K562 (cell line): ENCODE measurements around the gene IL2RG. TPM values are rescaled to one million over a fixed set of nuclear protein-coding genes. Genes with fewer than 3 reads are reported as not detected.

Source experiments
- ATAC-seq: fragments of 200-7000 bp; cut with Tn5 transposase; 3 replicates; pipeline ENCODE4 v1.9.1; 2020; ENCODE audit warnings: moderate library complexity
- BruUV-seq: library from RNA; stranded (reverse); fragments of 400-500 nt; replicated peaks from 2 replicates; lab custom pipeline; 2021; lab: Mats Ljungman, UMichigan
- CTCF ChIA-PET: fragments of 300-600 bp; formaldehyde crosslinking; extraction: SDS; loops from one replicate; lab custom pipeline; 2021; ENCODE audit warnings: low intra/inter-chr PET ratio; lab: Yijun Ruan, JAX
- POLR2A ChIA-PET: fragments of 300-600, 350-650 bp; sonication (Branson Sonifier 250); formaldehyde crosslinking; extraction: SDS; loops from one replicate; lab custom pipeline; 2021; ENCODE audit warnings: antibody characterized with exemption, inconsistent platforms; lab: Yijun Ruan, JAX
- DNase-seq, 4 experiments: peaks; one replicate each; pipeline versions ENCODE4 v3.0.0 to v3.0.0-alpha.2; 2011 to 2018; ENCODE audit warnings: low spot score in 3 of 4, mixed read lengths in 3 of 4; ENCODE audit errors: extremely low read depth in 1 of 4
- FAIRE-seq: peaks from 2 replicates; lab custom pipeline; 2011; peaks lifted over from hg19 to GRCh38; lab: Jason Lieb, UNC
- H2AFZ ChIP-seq: 2 replicates; pipeline ENCODE4 v1.6.0; 2011; ENCODE audit warnings: low read depth, low read length, control low read depth, inconsistent platforms
- H3K27ac ChIP-seq: fragments of 200-600 bp; 3 replicates; pipeline ENCODE4 v1.8.0; 2011; ENCODE audit warnings: low read depth, mild to moderate bottlenecking, control low read depth, inconsistent platforms, low read length, moderate library complexity, mixed read lengths; ENCODE audit errors: extremely low read depth
- H3K27me3 ChIP-seq, 2 experiments: fragments of 300-600 bp in 1 of 2; 2 replicates in 1 of 2; 3 replicates in 1 of 2; pipeline versions ENCODE4 v1.6.0 to v1.8.0; 2011; ENCODE audit warnings: inconsistent platforms in 2 of 2, low read length in 2 of 2, mild to moderate bottlenecking in 1 of 2, mixed read lengths in 1 of 2, moderate library complexity in 1 of 2; ENCODE audit not compliant: control insufficient read depth in 2 of 2, insufficient read depth in 2 of 2
- H3K36me3 ChIP-seq: fragments of 300-600 bp; 3 replicates; pipeline ENCODE4 v1.8.0; 2011; ENCODE audit warnings: mild to moderate bottlenecking, low read length, inconsistent platforms; ENCODE audit not compliant: control insufficient read depth, insufficient read depth
- H3K4me1 ChIP-seq, 2 experiments: fragments of 200-600 bp in 1 of 2; replicated peaks in 1 of 2; 2 replicates in 1 of 2; 3 replicates in 1 of 2; pipeline versions ENCODE4 v1.5.1 to v1.8.0; 2011; ENCODE audit warnings: inconsistent platforms in 2 of 2, low read length in 2 of 2, mild to moderate bottlenecking in 1 of 2, mixed read lengths in 1 of 2, moderate library complexity in 1 of 2; ENCODE audit not compliant: control insufficient read depth in 2 of 2, insufficient read depth in 2 of 2
- H3K4me2 ChIP-seq: 2 replicates; pipeline ENCODE4 v1.6.1; 2011; ENCODE audit warnings: low read length, control low read depth, inconsistent platforms, mixed read lengths; ENCODE audit not compliant: insufficient read depth
- H3K4me3 ChIP-seq: fragments of 200-600 bp; sonication (generic), shearing (Covaris generic); 2 replicates; pipeline ENCODE4 v1.5.1; 2016; ENCODE audit warnings: control low read depth, inconsistent platforms
- H3K79me2 ChIP-seq: fragments of 200-600 bp; 3 replicates; pipeline ENCODE4 v1.8.0; 2011; ENCODE audit warnings: low read length, inconsistent platforms; ENCODE audit not compliant: control insufficient read depth, insufficient read depth
- H3K9ac ChIP-seq, 2 experiments: 2 replicates each; pipeline versions ENCODE4 v1.6.0 to v1.6.1; 2011; ENCODE audit warnings: low read depth in 2 of 2, low read length in 2 of 2, control low read depth in 1 of 2, inconsistent platforms in 1 of 2, mild to moderate bottlenecking in 1 of 2, mixed read lengths in 1 of 2; ENCODE audit not compliant: insufficient read depth in 1 of 2
- H3K9me1 ChIP-seq: one replicate; pipeline ENCODE4 v1.6.0; 2011; ENCODE audit warnings: inconsistent platforms, mild to moderate bottlenecking, low read length, moderate library complexity; ENCODE audit not compliant: control insufficient read depth, insufficient read depth
- H3K9me3 ChIP-seq: replicated peaks from 2 replicates; pipeline ENCODE4 v1.5.1; 2011; ENCODE audit warnings: low read depth, low read length, inconsistent platforms; ENCODE audit not compliant: control insufficient read depth, insufficient read depth
- H4K20me1 ChIP-seq: replicated peaks from 2 replicates; pipeline ENCODE4 v1.6.1; 2011; ENCODE audit warnings: low read length, inconsistent platforms, mixed read lengths; ENCODE audit not compliant: control insufficient read depth, insufficient read depth
- CREM ChIP-seq: IDR thresholded peaks from 2 replicates; pipeline ENCODE4 v1.6.1; 2014; ENCODE audit warnings: antibody characterized with exemption, low read depth
- EP400 ChIP-seq: fragments of 450-650 bp; IDR thresholded peaks from 2 replicates; pipeline ENCODE4 v1.6.1; 2017; ENCODE audit warnings: antibody characterized with exemption, mild to moderate bottlenecking, moderate library complexity
- GATAD2A ChIP-seq: fragments of 450-650 bp; IDR thresholded peaks from 2 replicates; pipeline ENCODE4 v1.6.1; 2017
- HMG20B ChIP-seq: fragments of 250-450 bp; sonication (Bioruptor Pico); IDR thresholded peaks from 2 replicates; pipeline ENCODE4 v1.5.0; 2021; ENCODE audit warnings: mild to moderate bottlenecking
- KDM1A ChIP-seq, 2 experiments: fragments of 450-650 bp; IDR thresholded peaks; 2 replicates each; pipeline ENCODE4 v1.6.1; 2016; ENCODE audit warnings: mild to moderate bottlenecking in 2 of 2
- MAFG ChIP-seq: fragments of 450-650 bp; conservative IDR thresholded peaks from 2 replicates; pipeline ENCODE4 v1.6.1; 2016; ENCODE audit warnings: missing genetic modification characterization, missing compliant biosample characterization
- PML ChIP-seq: IDR thresholded peaks from 2 replicates; pipeline ENCODE4 v1.6.1; 2012; ENCODE audit warnings: low read length, inconsistent platforms
- POLR2B ChIP-seq: fragments of 450-650 bp; IDR thresholded peaks from 2 replicates; pipeline ENCODE4 v1.6.1; 2018; ENCODE audit warnings: low read depth; ENCODE audit not compliant: partially characterized antibody
- TCF7 ChIP-seq: sonication (generic); IDR thresholded peaks from 2 replicates; pipeline ENCODE4 v1.6.1; 2016; ENCODE audit warnings: antibody characterized with exemption, borderline replicate concordance
- VEZF1 ChIP-seq: fragments of 200-800 bp; sonication (Bioruptor generic); IDR thresholded peaks from 2 replicates; pipeline ENCODE4 v1.6.1; 2017; ENCODE audit warnings: missing genetic modification characterization, missing compliant biosample characterization
- ZBTB1 ChIP-seq: sonication (generic); formaldehyde crosslinking; IDR thresholded peaks from 2 replicates; pipeline ENCODE4 v1.8.1; 2023; ENCODE audit warnings: missing genetic modification reagents, low read depth, mild to moderate bottlenecking, borderline replicate concordance
- ZBTB33 ChIP-seq: sonication (generic); formaldehyde crosslinking; IDR thresholded peaks from 2 replicates; pipeline ENCODE4 v1.8.1; 2023; ENCODE audit warnings: mild to moderate bottlenecking, missing genetic modification reagents
- WGBS: fragments of 100-300 bp; shearing (Covaris generic); methylation state at CpG from one replicate; pipeline ENCODE4 v1.1.6; 2016; ENCODE audit warnings: low coverage, mixed read lengths; ENCODE audit not compliant: insufficient coverage; ENCODE audit errors: missing lambda C conversion rate; 5-methylcytosine and 5-hydroxymethylcytosine counted together
- in situ Hi-C: fragments of 300-500 bp; cut with MboI; formaldehyde crosslinking; loops from 4 replicates; pipeline ENCODE4 v1.15.0; 2018; ENCODE audit warnings: inconsistent platforms, mixed read lengths
- intact Hi-C: fragments of 100-400 bp; cut with micrococcal nuclease; formaldehyde crosslinking; loops from 2 replicates; pipeline ENCODE4 v1.14.2; 2022
- polyA plus RNA-seq, 8 experiments: library from polyadenylated mRNA; depleted of rRNA in 4 of 8; stranded (reverse) in 5 of 8; unstranded in 3 of 8; fragments of >200 nt; fragmentation: Nextera tagmentation in 2 of 8; fragmentation: Illumina TruSeq in 1 of 8; extraction: Ambion mirVana in 2 of 8; extraction: Trizol in 1 of 8; gene quantifications; 2 replicates each; pipeline versions ENCODE4 v1.2.1 to v1.2.3, GENCODE V29; 2011 to 2014; ENCODE audit warnings: inconsistent platforms in 1 of 8, missing spikeins in 1 of 8
- total RNA-seq, 7 experiments: library from RNA; depleted of rRNA in 6 of 7; stranded (reverse); fragments of >200 nt in 6 of 7; fragmentation: Illumina TruSeq in 2 of 7; extraction: Trizol in 2 of 7; gene quantifications; 2 replicates each; pipeline versions ENCODE4 v1.2.1 to v1.2.3, GENCODE V29; 2011 to 2021; ENCODE audit warnings: low replicate concordance in 1 of 7

The IL2RG gene
- total and polyA plus RNA-seq, 9 of the 15 experiments (the other 6 are each of a cell fraction or from before 2014, with no cell fraction given) = 5.5 to 55.4 (median 19.7) TPM

DNA sequence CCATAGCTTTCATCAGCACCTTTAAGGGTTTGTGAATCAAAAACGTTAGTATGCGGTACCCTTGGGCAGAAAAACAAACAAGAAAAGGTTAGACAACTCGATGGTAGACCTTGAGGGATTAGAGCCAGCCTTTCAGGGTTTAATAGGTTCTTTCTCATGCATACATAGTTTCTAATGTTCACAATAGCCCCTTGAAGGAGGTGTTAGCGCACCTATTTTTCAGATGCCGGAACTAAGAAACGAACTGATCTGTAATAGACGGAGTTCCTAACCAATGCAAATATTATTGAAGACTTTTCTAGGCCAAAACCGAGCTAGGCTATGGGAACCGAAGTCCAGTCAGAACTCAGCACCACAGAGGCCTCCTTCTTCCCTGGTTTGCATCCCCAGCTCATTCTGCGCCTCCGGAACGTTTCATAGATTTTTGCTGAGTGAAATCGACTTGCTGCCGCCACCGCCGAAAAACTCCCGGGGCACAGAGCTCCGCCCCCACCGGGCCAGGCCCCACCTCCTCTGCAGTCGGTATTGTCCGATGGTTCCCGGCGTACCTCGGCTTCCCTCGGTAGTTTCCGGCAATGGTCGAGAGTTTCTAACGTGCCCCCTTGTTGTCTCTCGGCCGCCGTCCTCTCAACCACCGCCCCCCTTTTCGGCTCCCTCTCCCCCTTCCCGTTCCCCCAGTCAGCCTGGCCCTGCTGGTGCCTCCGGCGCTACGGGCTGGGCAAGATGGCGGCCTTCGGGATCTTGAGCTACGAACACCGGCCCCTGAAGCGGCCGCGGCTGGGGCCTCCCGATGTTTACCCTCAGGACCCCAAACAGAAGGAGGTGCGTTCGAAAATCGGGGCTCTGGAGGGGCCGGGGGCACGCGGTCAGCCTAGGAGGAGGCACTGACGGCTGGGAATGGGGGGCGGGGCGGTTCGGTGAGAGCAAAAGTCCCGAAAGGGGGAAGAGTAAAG lies 6.9 kb upstream of the IL2RG start, which contains the start of gene MED12 (continued):
- TF ChIP-seq HMG20B (CRISPR knock-in tag) (no peak), ZBTB1 (no peak), VEZF1 (CRISPR knock-in tag) (peak; percentile 64), TCF7 (no peak), EP400 (peak; percentile 54; the same call in 1 of the 2 replicates), PML (no peak), GATAD2A (peak; percentile 78), CREM (no peak), MAFG (no peak)

GRCh38 chrX:71117358-71117757 lies 6.0 kb upstream of the IL2RG start:
- H3K27ac ChIP-seq = peak overlapping the region; percentile 91; the same call in 2 of the 3 replicates
- ChIA-PET POLR2A (interaction anchor here (1.2 to 3.3 kb wide), 2 partner anchors 12 to 26 kb away, joined by 5 to 29 read pairs; no protein-coding TSS in a partner anchor), CTCF (no interaction called here)
- peaks cover 30% of the 10 kb centered on the region; the same call in 2 of the 3 replicates for H3K36me3 ChIP-seq
- no peaks in the 10 kb centered on the region for H3K27me3 ChIP-seq
- no peaks in the 10 kb centered on the region for H4K20me1 ChIP-seq
- WGBS = 70% methylated on average over 9 of the region's 10 CpGs
- H3K9me1 ChIP-seq = peaks cover 2% of the 10 kb centered on the region
- no peak overlapping the region for H3K4me3 ChIP-seq
- peak overlapping the region; percentile 90 for H2AFZ ChIP-seq
- TF ChIP-seq ZBTB33 (peak; percentile 91), KDM1A (IDR thresholded peaks at IDR 0.05) (0 out of 4 replicates have a peak, but pooled peaks of 1 of the 2 experiments have one; percentile 17), POLR2B (no peak)
- peak overlapping the region in 1 of 2 experiments; percentile 86; a peak in 1 of 4 replicates for H3K9ac ChIP-seq
- ATAC-seq = no peak
- H3K9me3 ChIP-seq = no peaks in the 10 kb centered on the region
- intact Hi-C loops (no loop called here), in situ Hi-C loops (no loop called here)
- FAIRE-seq = peak; percentile 44
- no TSS peak for BruUV-seq
- H3K4me1 ChIP-seq = peaks cover 8 to 12% of the 10 kb centered on the region in 2 experiments
- peak overlapping the region; percentile 88 for H3K4me2 ChIP-seq
- H3K79me2 ChIP-seq = peaks cover 15% of the 10 kb centered on the region
- no peak for DNase-seq
